NT2/D1 (cell line): ENCODE data around the gene TMEM147.

Experiments
- DNase-seq: peaks from one replicate; pipeline ENCODE4 v3.0.0-alpha.2; 2011; ENCODE audit warnings: low read depth, low spot score
- H3K27me3 ChIP-seq: 2 replicates; pipeline ENCODE4 v1.6.0; 2011; ENCODE audit warnings: mild to moderate bottlenecking; ENCODE audit not compliant: insufficient read length, insufficient read depth
- H3K36me3 ChIP-seq: 2 replicates; pipeline ENCODE4 v1.6.1; 2011; ENCODE audit warnings: mild to moderate bottlenecking, low read length, mixed read lengths; ENCODE audit not compliant: insufficient read depth, insufficient read length
- H3K4me1 ChIP-seq: 2 replicates; pipeline ENCODE4 v1.5.1; 2011; ENCODE audit not compliant: insufficient read depth, insufficient read length
- H3K4me3 ChIP-seq: 2 replicates; pipeline ENCODE4 v1.5.1; 2011; ENCODE audit warnings: low read depth; ENCODE audit not compliant: insufficient read length
- H3K9ac ChIP-seq: 2 replicates; pipeline ENCODE4 v1.6.0; 2011; ENCODE audit warnings: low read depth; ENCODE audit not compliant: insufficient read length
- H3K9me3 ChIP-seq: 2 replicates; pipeline ENCODE4 v1.5.1; 2011; ENCODE audit warnings: mild to moderate bottlenecking, low read length; ENCODE audit not compliant: insufficient read depth
- SUZ12 ChIP-seq: IDR thresholded peaks from 2 replicates; pipeline ENCODE4 v1.6.1; 2011; ENCODE audit not compliant: insufficient read length, insufficient read depth; ENCODE audit errors: extremely low read depth
- YY1 ChIP-seq: IDR thresholded peaks from 2 replicates; pipeline ENCODE4 v1.6.1; 2011; ENCODE audit not compliant: insufficient read length, insufficient read depth
- ZNF274 ChIP-seq: IDR thresholded peaks from 2 replicates; pipeline ENCODE4 v1.6.1; 2011; ENCODE audit warnings: mild to moderate bottlenecking, low read depth, low read length

TMEM147 gene

GRCh38 chr19:35512831-35513627 lies 32.4 kb upstream of the TMEM147 start:
- Histone ChIP-seq H3K4me1 (peaks cover 8% of the 10 kb centered on the region), H3K9ac (peak overlapping the region; percentile 2), H3K36me3 (peaks cover under 1% of the 10 kb centered on the region), H3K27me3 (peaks cover 8% of the 10 kb centered on the region), H3K4me3 (no peak overlapping the region), H3K9me3 (no peaks in the 10 kb centered on the region)
- DNase-seq: no peak
- no peak for TF ChIP-seq YY1
- no peak for TF ChIP-seq ZNF274
- TF ChIP-seq SUZ12: no peak

- TF ChIP-seq YY1 (no peak), SUZ12 (no peak), ZNF274 (no peak)
- H3K9me3 ChIP-seq: no peaks in the 10 kb centered on the region
- peaks cover 8% of the 10 kb centered on the region for H3K4me1 ChIP-seq
- DNase-seq: no peak
- no peak within 1 kb of the TSS for H3K4me3 ChIP-seq
- H3K36me3 ChIP-seq: no peaks in the 10 kb centered on the region
- peaks cover 8% of the 10 kb centered on the region for H3K27me3 ChIP-seq
- peak within 1 kb of the TSS; percentile 56 for H3K9ac ChIP-seq
These were observed 31.7 kb upstream of the TMEM147 start, which contains the start of gene DMKN for GRCh38 chr19:35513628-35514281. TSS of gene DMKN (minus strand) at chr19:35513649. CDS start at chr19:35513475, 174 bp downstream.

- Histone ChIP-seq H3K9me3 (no peaks in the 10 kb centered on the region), H3K36me3 (no peaks in the 10 kb centered on the region), H3K9ac (no peak overlapping the region), H3K4me3 (no peak overlapping the region), H3K4me1 (peaks cover 8% of the 10 kb centered on the region), H3K27me3 (peaks cover 8% of the 10 kb centered on the region)
- no peak for TF ChIP-seq SUZ12
- TF ChIP-seq YY1: no peak
- DNase-seq: no peak
These were observed 31.1 kb upstream of the TMEM147 start for GRCh38 chr19:35514282-35514809.

- Histone ChIP-seq H3K4me3 (no peak overlapping the region), H3K9me3 (no peaks in the 10 kb centered on the region), H3K36me3 (no peaks in the 10 kb centered on the region), H3K27me3 (no peaks in the 10 kb centered on the region), H3K9ac (no peak overlapping the region), H3K4me1 (peaks cover 8% of the 10 kb centered on the region)
- TF ChIP-seq SUZ12 (no peak), YY1 (no peak), ZNF274 (no peak)
- no peak for DNase-seq
These were observed 29.1 kb upstream of the TMEM147 start for GRCh38 chr19:35516310-35516709.

GRCh38 chr19:35517342-35517741 lies 28.1 kb upstream of the TMEM147 start:
- H3K27me3 ChIP-seq: no peaks in the 10 kb centered on the region
- H3K36me3 ChIP-seq: no peaks in the 10 kb centered on the region
- H3K4me1 ChIP-seq: peaks cover 10% of the 10 kb centered on the region
- H3K9me3 ChIP-seq: no peaks in the 10 kb centered on the region
- H3K9ac ChIP-seq: no peak overlapping the region
- no peak for DNase-seq
- no peak for TF ChIP-seq YY1
- TF ChIP-seq ZNF274: no peak
- no peak for TF ChIP-seq SUZ12
- no peak overlapping the region for H3K4me3 ChIP-seq

- TF ChIP-seq SUZ12: no peak
- TF ChIP-seq ZNF274: no peak
- no peak for TF ChIP-seq YY1
- no peak overlapping the region for H3K9ac ChIP-seq
- no peak for DNase-seq
- no peak overlapping the region for H3K4me3 ChIP-seq
- peaks cover 5% of the 10 kb centered on the region for H3K4me1 ChIP-seq
- no peaks in the 10 kb centered on the region for H3K27me3 ChIP-seq
- no peaks in the 10 kb centered on the region for H3K9me3 ChIP-seq
- no peaks in the 10 kb centered on the region for H3K36me3 ChIP-seq
These were observed 27.1 kb upstream of the TMEM147 start for GRCh38 chr19:35518313-35518712.

- no peak overlapping the region for H3K4me3 ChIP-seq
- H3K36me3 ChIP-seq: no peaks in the 10 kb centered on the region
- no peak for DNase-seq
- peaks cover 3% of the 10 kb centered on the region for H3K4me1 ChIP-seq
- no peaks in the 10 kb centered on the region for H3K9me3 ChIP-seq
- H3K9ac ChIP-seq: no peak overlapping the region
- H3K27me3 ChIP-seq: no peaks in the 10 kb centered on the region
- TF ChIP-seq YY1 (no peak), SUZ12 (no peak), ZNF274 (no peak)
These were observed 26.1 kb upstream of the TMEM147 start for GRCh38 chr19:35519291-35519690.
